Measurements from ENCODE around the gene BET1L.
A peak's percentile ranks its signal among the peaks of the same experiment; 100 is the strongest.

Gene BET1L

GRCh38 chr11:209275-210121, 2.3 kb upstream of the BET1L start:
- DNase-seq = no peak

GRCh38 chr11:208917-209260, 1.7 kb upstream of the BET1L start:
- DNase-seq = no peak

GRCh38 chr11:208181-208916, 1.1 kb upstream of the BET1L start:
- DNase-seq = peak; percentile 76

- no peak for DNase-seq
These were observed 623 bp upstream of the BET1L start for GRCh38 chr11:207863-208180.

GRCh38 chr11:206526-207207, 532 bp downstream of the BET1L start:
- no peak for DNase-seq

GRCh38 chr11:206002-206384, 1.2 kb downstream of the BET1L start:
- no peak for DNase-seq

GRCh38 chr11:205221-206001, 1.8 kb downstream of the BET1L start:
- no peak for DNase-seq

GRCh38 chr11:204587-205109, 2.6 kb downstream of the BET1L start:
- DNase-seq = no peak

GRCh38 chr11:203945-204586, 3.1 kb downstream of the BET1L start:
- no peak for DNase-seq

- no peak for DNase-seq
These were observed 3.9 kb downstream of the BET1L start for GRCh38 chr11:203056-203944.

GRCh38 chr11:202490-202889, 4.7 kb downstream of the BET1L start:
- DNase-seq = no peak

GRCh38 chr11:201966-202365, 5.2 kb downstream of the BET1L start:
- DNase-seq = no peak

- no peak for DNase-seq
These were observed 6.8 kb downstream of the BET1L start for GRCh38 chr11:200224-201003.

GRCh38 chr11:199782-200181, 7.4 kb downstream of the BET1L start:
- DNase-seq = no peak

- DNase-seq = no peak
These were observed 8.1 kb downstream of the BET1L start for GRCh38 chr11:199004-199581.

GRCh38 chr11:198236-198806, 8.9 kb downstream of the BET1L start:
- DNase-seq = no peak

- no peak for DNase-seq
These were observed 9.4 kb downstream of the BET1L start for GRCh38 chr11:197741-198235.

GRCh38 chr11:196786-197731, 10.1 kb downstream of the BET1L start:
- no peak for DNase-seq
